Astrocyte of the spinal cord (primary cell): Measurements from ENCODE around the gene DPT.

Experiments used
- DNase-seq: peaks from one replicate; pipeline ENCODE4 v3.0.0; 2011; ENCODE audit warnings: low read depth, low spot score
- H3K4me3 ChIP-seq: 2 replicates; pipeline ENCODE4 v1.5.1; 2011; ENCODE audit warnings: low read depth, mild to moderate bottlenecking, low read length, moderate library complexity
- in situ Hi-C: cut with HindIII; loops from 2 replicates; pipeline ENCODE4 v1.10.0; 2017; ENCODE audit warnings: low sequenced_read_pairs
- TF ChIP-seq, protein P1 (sequence below): IDR thresholded peaks from 2 replicates; pipeline ENCODE4 v1.5.1; 2012; ENCODE audit warnings: low read depth, mild to moderate bottlenecking, low read length, inconsistent platforms

DPT gene

DNA sequence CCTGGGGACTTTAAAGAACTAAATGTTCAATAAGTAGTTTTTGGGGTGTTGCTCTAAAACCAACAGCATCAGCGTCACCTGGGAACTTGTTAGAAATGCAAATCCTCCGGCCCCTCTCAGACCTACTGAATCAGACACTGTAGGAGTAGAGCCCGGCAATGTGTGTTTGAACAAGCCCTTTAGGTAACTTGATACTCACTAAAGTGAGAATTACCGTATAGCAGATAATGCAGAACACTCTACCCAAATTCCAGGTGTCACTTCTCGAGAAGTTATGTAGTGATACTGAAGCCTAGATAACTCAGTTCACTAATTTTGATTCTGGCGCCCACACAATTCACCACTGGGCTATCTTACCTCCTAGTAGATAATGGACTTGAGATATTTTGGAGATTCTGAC is 3.7 kb upstream of the DPT start:
- H3K4me3 ChIP-seq = no peak overlapping the region
- in situ Hi-C loops = no loop called here
- no peak for DNase-seq
- TF ChIP-seq, protein P1, sequence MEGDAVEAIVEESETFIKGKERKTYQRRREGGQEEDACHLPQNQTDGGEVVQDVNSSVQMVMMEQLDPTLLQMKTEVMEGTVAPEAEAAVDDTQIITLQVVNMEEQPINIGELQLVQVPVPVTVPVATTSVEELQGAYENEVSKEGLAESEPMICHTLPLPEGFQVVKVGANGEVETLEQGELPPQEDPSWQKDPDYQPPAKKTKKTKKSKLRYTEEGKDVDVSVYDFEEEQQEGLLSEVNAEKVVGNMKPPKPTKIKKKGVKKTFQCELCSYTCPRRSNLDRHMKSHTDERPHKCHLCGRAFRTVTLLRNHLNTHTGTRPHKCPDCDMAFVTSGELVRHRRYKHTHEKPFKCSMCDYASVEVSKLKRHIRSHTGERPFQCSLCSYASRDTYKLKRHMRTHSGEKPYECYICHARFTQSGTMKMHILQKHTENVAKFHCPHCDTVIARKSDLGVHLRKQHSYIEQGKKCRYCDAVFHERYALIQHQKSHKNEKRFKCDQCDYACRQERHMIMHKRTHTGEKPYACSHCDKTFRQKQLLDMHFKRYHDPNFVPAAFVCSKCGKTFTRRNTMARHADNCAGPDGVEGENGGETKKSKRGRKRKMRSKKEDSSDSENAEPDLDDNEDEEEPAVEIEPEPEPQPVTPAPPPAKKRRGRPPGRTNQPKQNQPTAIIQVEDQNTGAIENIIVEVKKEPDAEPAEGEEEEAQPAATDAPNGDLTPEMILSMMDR = no peak

DNA sequence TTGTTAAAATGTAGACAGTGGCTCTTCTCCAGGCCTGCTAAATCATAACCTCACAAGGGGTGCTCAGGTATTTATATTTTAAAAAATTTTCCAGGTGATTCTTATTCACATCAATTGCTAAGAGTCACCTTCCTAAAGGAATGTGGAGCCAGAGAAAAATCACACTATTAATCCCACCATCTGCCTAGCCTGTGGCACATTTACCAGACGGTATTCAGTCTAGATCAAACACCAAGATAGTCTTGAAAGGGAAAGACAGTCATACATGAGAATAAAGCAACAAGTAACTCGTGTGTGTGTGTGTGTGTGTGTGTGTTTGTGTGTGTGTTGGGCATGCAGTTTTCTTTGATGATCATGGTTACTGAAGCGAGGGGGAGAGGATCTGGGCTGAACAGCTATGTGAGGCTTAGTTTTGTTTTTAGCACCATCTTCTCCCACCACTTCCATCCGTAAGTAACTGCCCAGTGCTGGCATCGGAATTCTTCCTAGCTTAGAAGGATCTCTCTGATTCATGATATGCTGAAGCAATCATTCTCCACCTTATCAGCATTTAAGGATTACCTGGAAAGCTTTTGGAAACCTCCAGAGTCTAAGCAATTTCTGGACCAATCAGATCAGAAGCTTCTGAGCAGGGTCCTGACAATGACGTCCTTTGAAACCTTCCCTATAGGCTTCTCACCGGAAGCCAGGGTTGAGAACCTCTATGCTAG is 2.4 kb upstream of the DPT start:
- DNase-seq = no peak
- in situ Hi-C loops = no loop called here
- TF ChIP-seq, protein P1 = no peak
- H3K4me3 ChIP-seq = no peak overlapping the region

DNA sequence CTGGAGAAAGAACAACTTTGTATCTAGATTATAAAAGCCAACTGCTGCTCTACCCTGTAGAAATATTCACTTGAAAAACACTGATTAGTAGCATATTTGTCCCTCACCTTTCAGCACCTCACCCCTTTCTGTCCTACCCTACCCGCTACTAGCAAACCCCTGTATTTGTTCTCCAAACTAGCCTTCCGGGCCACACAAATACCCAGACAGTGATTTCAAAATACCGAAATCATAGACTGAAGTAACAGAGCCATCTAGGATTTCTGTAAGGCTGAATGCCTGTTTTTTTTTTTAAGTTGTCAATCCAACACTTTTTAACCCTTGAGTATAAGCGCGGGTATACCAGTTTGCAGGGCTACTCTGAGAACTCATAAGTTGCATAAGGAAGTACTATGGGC is 398 bp upstream of the DPT start:
- no peak overlapping the region for H3K4me3 ChIP-seq
- TF ChIP-seq, protein P1 = no peak
- in situ Hi-C loops = no loop called here
- DNase-seq = no peak

DNA sequence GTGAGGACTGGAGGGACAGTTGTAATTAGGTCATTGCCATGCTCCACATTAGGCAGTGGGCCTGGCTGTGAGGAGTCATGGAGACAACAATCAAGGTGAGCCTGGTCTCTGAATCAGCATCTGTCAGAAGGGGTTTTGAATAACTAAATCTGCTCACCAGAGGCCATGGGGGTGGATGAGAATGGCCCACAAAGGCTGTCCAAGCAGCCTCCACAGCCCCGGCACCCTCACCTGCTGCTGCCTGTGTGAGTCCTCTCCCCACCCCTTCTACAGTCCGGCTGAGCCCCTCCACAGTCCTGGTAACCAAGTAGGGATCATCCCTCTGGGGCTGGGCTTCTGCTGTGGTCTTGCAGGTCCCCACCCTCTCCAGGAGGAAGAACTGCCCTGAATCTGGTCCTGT is 2.3 kb downstream of the DPT start:
- no peak for DNase-seq
- TF ChIP-seq, protein P1 = no peak
- no peak overlapping the region for H3K4me3 ChIP-seq
- in situ Hi-C loops = no loop called here

DNA sequence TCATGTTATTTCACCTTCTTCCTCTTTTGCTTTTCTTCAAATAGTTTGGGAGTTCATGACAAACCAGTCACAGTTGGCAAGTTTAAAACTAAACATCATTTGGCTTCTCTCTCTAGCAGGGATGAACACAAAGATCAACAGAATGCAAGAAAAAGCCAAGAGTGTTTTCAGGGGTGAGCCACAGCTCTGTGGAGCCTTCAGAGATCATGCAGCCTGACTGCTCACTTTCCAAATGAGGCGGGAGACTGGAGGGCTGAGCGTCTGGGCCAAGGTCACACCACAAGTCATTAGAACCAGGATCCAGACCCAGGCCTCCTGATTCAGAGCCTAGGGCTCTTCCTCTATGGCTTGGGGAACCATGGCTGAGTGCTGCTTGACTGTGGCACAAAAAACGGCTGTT is 2.7 kb downstream of the DPT start:
- no peak overlapping the region for H3K4me3 ChIP-seq
- TF ChIP-seq, protein P1 = no peak
- in situ Hi-C loops = no loop called here
- DNase-seq = no peak

DNA sequence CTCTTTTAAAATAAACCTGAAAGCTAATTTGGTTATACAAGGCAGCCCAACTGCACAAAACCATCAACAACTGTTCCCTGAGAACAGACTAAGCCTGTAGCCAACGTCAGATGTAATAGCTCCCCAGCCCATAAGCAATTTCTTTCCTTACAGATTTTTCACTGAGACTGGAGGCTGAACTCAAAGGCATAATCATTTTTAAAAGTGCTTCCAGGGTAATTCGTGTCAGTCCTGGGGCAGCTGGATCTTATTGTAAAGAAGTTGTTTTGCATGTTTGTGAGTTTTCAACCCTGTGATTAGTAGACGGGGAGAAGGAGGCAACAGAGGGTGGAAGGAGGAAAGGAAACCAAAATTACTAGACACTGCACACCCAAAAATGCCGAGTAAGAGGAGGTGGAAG is 3.2 kb downstream of the DPT start:
- TF ChIP-seq, protein P1 = no peak
- in situ Hi-C loops = no loop called here
- DNase-seq = no peak
- H3K4me3 ChIP-seq = no peak overlapping the region
